Activated CD4-positive, CD25-positive, alpha-beta regulatory T cell (primary cell): ENCODE measurements around the gene SLC16A12.

Source experiments
- DNase-seq, 4 experiments: peaks; one replicate each; lab custom pipeline; 2025; lab: John Stamatoyannopoulos, UW

SLC16A12 gene

GRCh38 chr10:89389254-89389653 is 146.1 kb downstream of the SLC16A12 start:
- DNase-seq: no peak

- DNase-seq: no peak
These were observed 146.6 kb downstream of the SLC16A12 start for GRCh38 chr10:89388806-89389205.

- no peak for DNase-seq
These were observed 150.7 kb downstream of the SLC16A12 start for GRCh38 chr10:89384474-89385340.

- no peak for DNase-seq
These were observed 152.6 kb downstream of the SLC16A12 start for GRCh38 chr10:89382757-89383156.
